Measurements from ENCODE around the gene KIRREL3.

Gene KIRREL3

GRCh38 chr11:126871792-126872191 lies 128.8 kb downstream of the KIRREL3 start:
- TF ChIP-seq CTCF (conservative IDR thresholded peaks at IDR 0.05) (no peak), ZFX (IDR thresholded peaks at IDR 0.05) (no peak)
- no peak overlapping the region for H3K27ac ChIP-seq

- H3K27ac ChIP-seq: no peak overlapping the region
- no peak for TF ChIP-seq CTCF (conservative IDR thresholded peaks at IDR 0.05)
- TF ChIP-seq ZFX (IDR thresholded peaks at IDR 0.05): no peak
These were observed 130.5 kb downstream of the KIRREL3 start for GRCh38 chr11:126870021-126870420.

- TF ChIP-seq ZFX (IDR thresholded peaks at IDR 0.05) (no peak), CTCF (conservative IDR thresholded peaks at IDR 0.05) (no peak)
- no peak overlapping the region for H3K27ac ChIP-seq
These were observed 131.8 kb downstream of the KIRREL3 start for GRCh38 chr11:126868741-126869140.

- TF ChIP-seq CTCF (conservative IDR thresholded peaks at IDR 0.05) (no peak), ZFX (IDR thresholded peaks at IDR 0.05) (no peak)
- H3K27ac ChIP-seq: no peak overlapping the region
These were observed 135.6 kb downstream of the KIRREL3 start for GRCh38 chr11:126864934-126865333.

- no peak overlapping the region for H3K27ac ChIP-seq
- TF ChIP-seq CTCF (conservative IDR thresholded peaks at IDR 0.05): no peak
- TF ChIP-seq ZFX (IDR thresholded peaks at IDR 0.05): no peak
These were observed 137.1 kb downstream of the KIRREL3 start for GRCh38 chr11:126863294-126863997.

- H3K27ac ChIP-seq: no peak overlapping the region
- TF ChIP-seq ZFX (IDR thresholded peaks at IDR 0.05): no peak
- no peak for TF ChIP-seq CTCF (conservative IDR thresholded peaks at IDR 0.05)
These were observed 137.8 kb downstream of the KIRREL3 start for GRCh38 chr11:126862664-126863243.

- no peak overlapping the region for H3K27ac ChIP-seq
- no peak for TF ChIP-seq ZFX (IDR thresholded peaks at IDR 0.05)
- no peak for TF ChIP-seq CTCF (conservative IDR thresholded peaks at IDR 0.05)
These were observed 138.6 kb downstream of the KIRREL3 start for GRCh38 chr11:126861796-126862459.
